ENCODE results near the gene RNF149.
"Not testable (repeated sequence)": the region's sequence is repeated elsewhere in the genome, so short reads cannot be mapped to it uniquely, and the experiment has no call there.

The RNF149 gene

DNA sequence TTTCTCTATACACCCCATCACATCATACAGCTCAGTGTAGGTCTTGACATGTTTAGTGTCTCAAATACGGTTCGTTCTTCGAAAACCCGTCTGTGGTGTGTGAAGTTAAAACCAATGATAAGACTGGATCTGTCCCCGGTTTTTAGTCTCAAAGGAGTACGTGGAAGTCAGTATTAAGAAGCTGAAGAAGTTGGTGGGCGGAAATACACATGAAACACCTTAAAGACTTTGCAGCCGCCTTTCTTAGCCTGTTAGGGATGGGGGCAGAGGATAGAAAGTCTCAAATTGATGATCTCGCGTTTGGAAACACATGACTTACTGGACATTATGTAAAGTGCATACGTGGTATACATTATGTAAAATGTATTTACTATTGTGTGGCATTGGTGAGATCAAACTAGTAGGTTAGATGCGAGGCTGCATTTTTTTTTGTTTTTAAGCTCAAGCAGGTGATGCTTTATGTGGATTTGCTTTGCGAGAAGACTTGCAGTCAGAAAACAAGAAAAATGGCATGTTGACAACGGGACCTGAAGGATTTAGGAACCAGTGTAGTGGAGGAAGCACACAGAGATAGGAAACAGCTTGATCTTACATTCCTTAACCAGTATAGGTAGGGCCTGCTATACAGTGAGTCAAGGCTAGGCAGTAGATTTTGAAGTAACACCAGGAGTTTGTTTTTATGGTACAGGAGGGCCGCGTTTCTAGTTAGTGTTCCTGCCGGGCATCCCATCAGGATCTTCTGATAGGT lies 54.6 kb downstream of the RNF149 start:
- no peak for DNase-seq (ENCODE audit: low spot score)

- DNase-seq (ENCODE audit: low spot score), result peak; percentile 64
Measured at GRCh38 chr2:101253013-101253702, 55.3 kb downstream of the RNF149 start.

DNA sequence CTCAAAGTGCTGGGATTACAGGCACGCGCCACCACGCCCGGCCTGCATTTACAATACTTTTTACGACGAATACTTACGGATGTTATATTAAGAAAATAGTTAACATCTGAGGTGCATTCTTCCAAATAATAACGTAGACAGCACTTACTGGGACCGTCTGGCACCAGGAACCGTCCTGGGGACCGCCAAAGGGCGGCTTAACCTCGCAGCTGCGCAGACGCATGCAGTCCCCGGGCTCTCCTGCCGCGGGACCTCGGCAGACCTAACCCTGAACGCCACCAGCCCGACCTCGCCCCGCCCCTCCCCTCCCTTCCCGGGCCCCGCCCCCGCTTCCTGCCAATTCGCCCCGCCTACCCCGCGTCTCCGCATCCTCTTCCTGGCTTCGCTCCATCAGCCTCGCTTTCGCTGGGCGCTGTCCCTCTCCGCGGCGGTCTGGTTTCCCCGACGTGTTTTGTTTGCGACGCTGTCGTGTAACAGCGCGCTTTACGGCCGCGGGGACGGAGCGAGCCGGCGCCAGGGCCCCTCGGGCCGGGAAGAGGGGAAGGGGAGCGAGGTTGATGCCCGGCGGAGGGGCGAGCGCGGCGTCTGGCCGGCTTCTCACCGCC lies 56.0 kb downstream of the RNF149 start, which contains the start of gene CNOT11:
CNOT11 (plus strand) TSS at position 479 of the 605 bp plus-strand sequence; CDS start at position 558, 79 bp downstream.
- peak; percentile 95 for DNase-seq (ENCODE audit: low spot score)

DNA sequence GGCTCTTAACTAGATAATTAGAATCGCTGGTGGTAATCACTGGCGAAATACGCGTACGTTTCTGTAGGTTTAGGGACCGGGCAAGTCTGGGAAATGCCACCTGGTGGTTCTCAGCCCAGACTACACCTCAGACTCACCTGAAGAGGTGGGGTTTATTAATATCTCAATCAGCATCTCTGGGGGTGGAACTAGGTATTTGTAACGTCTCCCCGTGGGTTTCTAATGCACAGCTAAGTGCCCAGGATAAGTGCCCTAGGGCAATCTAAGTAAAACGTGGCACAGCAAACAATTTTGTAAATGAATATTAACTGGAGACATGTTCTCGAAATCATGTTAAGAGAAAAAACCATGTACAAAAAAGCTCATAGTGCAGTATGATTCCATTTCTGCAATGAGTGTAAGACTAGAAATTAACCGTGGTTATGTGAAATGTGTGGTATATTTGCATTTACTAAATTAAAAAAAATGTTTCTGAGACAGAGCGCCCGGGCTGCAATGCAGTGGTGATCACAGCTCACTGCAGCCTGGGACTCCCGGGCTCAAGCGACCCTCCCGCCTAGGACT lies 56.6 kb downstream of the RNF149 start:
- DNase-seq (ENCODE audit: low spot score), result peak; percentile 42

DNA sequence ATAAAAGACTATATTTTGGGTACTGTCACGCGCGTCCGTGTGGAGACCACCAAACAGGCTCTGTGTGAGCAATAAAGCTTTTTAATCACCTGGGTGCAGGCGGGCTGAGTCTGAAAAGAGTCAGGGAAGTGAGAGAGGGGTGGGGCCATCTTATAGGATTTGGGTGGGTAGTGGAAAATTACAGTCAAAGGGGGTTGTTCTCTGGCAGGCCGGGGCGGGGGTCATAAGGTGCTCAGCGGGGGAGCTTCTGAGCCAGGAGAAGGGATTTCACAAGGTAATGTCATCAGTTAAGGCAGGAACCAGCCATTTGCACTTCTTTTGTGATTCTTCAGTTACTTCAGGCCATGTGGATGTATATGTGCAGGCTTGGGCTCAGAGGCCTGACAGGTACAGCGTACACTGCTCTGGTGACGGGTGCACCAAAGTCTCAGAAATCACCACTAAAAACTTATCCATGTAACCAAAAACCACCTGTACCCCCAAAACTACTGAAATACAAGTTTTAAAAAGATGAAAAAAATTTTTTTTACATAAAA lies 57.2 kb downstream of the RNF149 start:
- DNase-seq (ENCODE audit: low spot score), result not testable (repeated sequence)

- DNase-seq (ENCODE audit: low spot score), result no peak
Measured at GRCh38 chr2:101249826-101250225, 58.7 kb downstream of the RNF149 start.

GRCh38 chr2:101248756-101249155 lies 59.7 kb downstream of the RNF149 start:
- DNase-seq (ENCODE audit: low spot score), result not testable (repeated sequence)

- not testable (repeated sequence) for DNase-seq (ENCODE audit: low spot score)
Measured at GRCh38 chr2:101245468-101245867, 63.0 kb downstream of the RNF149 start.

GRCh38 chr2:101244899-101245298 lies 63.6 kb downstream of the RNF149 start:
- DNase-seq (ENCODE audit: low spot score), result not testable (repeated sequence)

GRCh38 chr2:101244373-101244772 lies 64.1 kb downstream of the RNF149 start:
- DNase-seq (ENCODE audit: low spot score), result not testable (repeated sequence)

- DNase-seq (ENCODE audit: low spot score), result no peak
Measured at GRCh38 chr2:101241158-101241557, 67.3 kb downstream of the RNF149 start.

DNA sequence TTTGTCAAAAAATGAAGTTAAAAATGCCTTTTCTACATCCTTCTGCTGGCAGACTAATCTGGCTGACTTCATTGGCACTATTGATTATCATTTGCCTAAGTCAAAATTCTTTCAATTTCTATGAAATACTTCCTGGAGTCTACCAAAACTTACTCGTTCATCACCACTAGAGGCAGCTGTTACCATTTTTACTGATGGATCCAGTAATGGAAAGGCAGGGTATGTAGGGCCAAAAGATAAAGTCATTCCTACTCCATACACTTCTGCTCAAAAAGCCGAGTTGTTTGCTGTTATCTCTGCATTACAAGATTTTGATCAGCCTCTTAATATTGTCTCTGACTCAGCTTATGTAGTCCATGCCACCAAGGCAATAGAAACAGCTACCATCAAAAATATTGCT lies 67.8 kb downstream of the RNF149 start:
- not testable (repeated sequence) for DNase-seq (ENCODE audit: low spot score)

GRCh38 chr2:101239760-101240118 lies 68.8 kb downstream of the RNF149 start:
- DNase-seq (ENCODE audit: low spot score), result not testable (repeated sequence)

GRCh38 chr2:101238930-101239759 lies 69.4 kb downstream of the RNF149 start:
- no peak for DNase-seq (ENCODE audit: low spot score)

DNA sequence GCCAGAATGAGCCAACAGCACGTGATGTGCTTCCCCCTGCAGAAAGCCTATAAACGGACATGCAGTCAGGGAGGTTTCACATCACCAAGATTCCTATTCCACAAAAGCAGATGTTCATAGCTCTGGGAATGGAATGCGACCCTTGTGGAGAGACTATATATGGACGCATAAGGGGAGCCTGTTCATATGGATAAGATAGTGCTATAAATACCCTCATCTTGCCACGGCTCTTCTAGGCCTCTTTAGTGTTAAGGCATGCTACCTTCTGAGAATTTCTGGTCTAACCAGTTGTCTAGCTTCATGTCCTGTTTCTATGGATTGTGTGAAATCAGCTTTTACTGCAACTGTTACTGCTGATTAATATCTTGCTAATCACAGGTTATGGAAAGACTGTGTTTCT lies 70.6 kb downstream of the RNF149 start:
- not testable (repeated sequence) for DNase-seq (ENCODE audit: low spot score)

DNA sequence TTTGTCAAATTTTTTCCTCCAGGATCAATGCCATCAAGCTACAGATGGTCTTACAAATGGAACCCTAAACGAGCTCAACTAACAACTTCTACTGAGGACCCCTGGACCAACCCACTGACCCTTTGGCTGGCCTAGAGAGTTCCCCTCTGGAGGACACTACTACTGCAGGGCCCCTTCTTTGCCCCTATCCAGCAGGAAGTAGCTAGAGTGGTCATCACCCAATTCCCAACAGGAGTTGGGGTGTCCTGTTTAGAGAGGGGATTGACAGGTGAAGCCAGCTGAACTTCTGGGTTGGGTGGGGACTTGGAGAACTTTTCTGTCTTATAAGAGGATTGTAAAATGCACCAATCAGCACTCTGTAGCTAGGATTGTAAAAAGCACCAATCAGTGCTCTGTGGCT lies 72.5 kb downstream of the RNF149 start:
- DNase-seq (ENCODE audit: low spot score), result not testable (repeated sequence)

GRCh38 chr2:101234169-101234938 lies 74.1 kb downstream of the RNF149 start:
- no peak for DNase-seq (ENCODE audit: low spot score)

GRCh38 chr2:101232770-101233169 lies 75.7 kb downstream of the RNF149 start:
- DNase-seq (ENCODE audit: low spot score), result no peak

- DNase-seq (ENCODE audit: low spot score), result no peak
Measured at GRCh38 chr2:101231937-101232730, 76.4 kb downstream of the RNF149 start.

- no peak for DNase-seq (ENCODE audit: low spot score)
Measured at GRCh38 chr2:101231240-101231639, 77.3 kb downstream of the RNF149 start.
